Fibroblast of the aortic adventitia (primary cell): ENCODE results near the gene ADAM12. TPM values are rescaled to one million over a fixed set of nuclear protein-coding genes. Genes with fewer than 3 reads are reported as not detected.

Experiments
- DNase-seq: peaks from one replicate; pipeline ENCODE4 v3.0.0-alpha.2; 2010; ENCODE audit warnings: low read depth
- H3K4me3 ChIP-seq: 2 replicates; pipeline ENCODE4 v1.5.1; 2011; ENCODE audit warnings: low read depth, mild to moderate bottlenecking, control low read depth, low read length, moderate library complexity
- total RNA-seq: library from RNA; depleted of rRNA; stranded (reverse); fragments of >200 nt; gene quantifications from 2 replicates; pipeline ENCODE4 v1.2.3, GENCODE V29; 2012; ENCODE audit warnings: low replicate concordance
- TF ChIP-seq, protein P1 (sequence below): IDR thresholded peaks from 2 replicates; pipeline ENCODE4 v1.5.1; 2011; ENCODE audit warnings: mild to moderate bottlenecking, low read length, control low read depth, inconsistent platforms; ENCODE audit not compliant: insufficient read depth

The ADAM12 gene
- total RNA-seq, 1 donor = 82.7 TPM

DNA sequence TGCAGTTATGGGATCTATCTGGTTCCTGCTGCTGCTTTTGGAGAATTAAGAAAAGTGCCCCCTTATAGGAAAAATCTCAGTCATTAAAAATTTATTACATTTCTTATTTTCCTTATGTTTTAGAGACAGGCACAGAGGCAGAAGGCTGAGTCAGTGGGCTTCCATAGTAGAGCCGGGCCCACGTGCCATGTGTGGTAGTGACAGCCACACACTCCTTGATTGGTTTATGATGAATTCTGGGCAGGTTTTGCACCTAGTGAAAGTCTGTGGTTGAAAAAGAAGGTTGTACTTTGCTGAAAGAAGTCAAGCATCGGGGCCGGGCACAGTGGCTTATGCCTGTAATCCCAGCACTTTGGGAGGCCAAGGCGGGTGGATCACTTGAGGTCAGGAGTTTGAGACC lies 382.0 kb downstream of the ADAM12 start:
- TF ChIP-seq, protein P1, sequence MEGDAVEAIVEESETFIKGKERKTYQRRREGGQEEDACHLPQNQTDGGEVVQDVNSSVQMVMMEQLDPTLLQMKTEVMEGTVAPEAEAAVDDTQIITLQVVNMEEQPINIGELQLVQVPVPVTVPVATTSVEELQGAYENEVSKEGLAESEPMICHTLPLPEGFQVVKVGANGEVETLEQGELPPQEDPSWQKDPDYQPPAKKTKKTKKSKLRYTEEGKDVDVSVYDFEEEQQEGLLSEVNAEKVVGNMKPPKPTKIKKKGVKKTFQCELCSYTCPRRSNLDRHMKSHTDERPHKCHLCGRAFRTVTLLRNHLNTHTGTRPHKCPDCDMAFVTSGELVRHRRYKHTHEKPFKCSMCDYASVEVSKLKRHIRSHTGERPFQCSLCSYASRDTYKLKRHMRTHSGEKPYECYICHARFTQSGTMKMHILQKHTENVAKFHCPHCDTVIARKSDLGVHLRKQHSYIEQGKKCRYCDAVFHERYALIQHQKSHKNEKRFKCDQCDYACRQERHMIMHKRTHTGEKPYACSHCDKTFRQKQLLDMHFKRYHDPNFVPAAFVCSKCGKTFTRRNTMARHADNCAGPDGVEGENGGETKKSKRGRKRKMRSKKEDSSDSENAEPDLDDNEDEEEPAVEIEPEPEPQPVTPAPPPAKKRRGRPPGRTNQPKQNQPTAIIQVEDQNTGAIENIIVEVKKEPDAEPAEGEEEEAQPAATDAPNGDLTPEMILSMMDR = no peak
- no peak for DNase-seq
- no peak overlapping the region for H3K4me3 ChIP-seq

DNA sequence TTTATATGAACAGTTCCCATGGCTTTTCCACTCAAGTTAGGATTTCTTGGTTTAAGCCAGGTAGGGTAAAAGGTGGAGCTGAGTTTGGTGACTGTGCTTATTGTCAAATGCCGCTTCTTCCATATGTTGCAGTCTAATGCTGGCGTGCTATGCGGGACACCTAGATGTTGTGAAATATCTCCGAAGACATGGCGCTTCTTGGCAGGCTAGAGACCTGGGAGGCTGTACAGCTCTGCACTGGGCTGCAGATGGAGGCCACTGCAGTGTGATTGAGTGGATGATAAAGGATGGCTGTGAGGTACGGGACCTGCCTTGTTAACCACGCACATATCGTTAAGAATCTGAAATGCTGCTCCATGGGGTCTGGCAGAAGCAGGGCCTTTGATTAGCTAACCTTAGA lies 383.5 kb downstream of the ADAM12 start:
- no peak for DNase-seq
- TF ChIP-seq, protein P1 = no peak
- H3K4me3 ChIP-seq = no peak overlapping the region

DNA sequence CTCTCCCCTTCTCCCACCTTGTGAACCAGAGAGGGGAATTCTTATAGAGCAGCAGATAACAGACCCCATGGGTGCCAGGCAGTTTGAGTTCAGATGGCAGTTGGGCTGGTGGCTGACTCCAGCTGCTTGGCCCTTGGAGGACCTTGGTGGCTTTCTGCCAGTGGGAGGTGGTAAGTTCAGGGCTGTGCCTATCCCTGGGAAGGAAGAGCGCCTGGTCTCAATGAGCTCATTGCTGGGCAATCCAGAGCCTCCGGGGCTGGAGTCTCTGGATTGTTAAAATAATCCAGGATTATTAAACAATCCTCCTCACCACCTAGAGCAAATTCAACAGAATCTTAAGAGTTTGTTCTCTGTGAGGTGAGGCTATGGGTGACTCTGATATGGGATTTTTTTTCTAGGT lies 386.7 kb downstream of the ADAM12 start:
- H3K4me3 ChIP-seq = no peak overlapping the region
- DNase-seq = peak; percentile 22
- TF ChIP-seq, protein P1 = no peak

DNA sequence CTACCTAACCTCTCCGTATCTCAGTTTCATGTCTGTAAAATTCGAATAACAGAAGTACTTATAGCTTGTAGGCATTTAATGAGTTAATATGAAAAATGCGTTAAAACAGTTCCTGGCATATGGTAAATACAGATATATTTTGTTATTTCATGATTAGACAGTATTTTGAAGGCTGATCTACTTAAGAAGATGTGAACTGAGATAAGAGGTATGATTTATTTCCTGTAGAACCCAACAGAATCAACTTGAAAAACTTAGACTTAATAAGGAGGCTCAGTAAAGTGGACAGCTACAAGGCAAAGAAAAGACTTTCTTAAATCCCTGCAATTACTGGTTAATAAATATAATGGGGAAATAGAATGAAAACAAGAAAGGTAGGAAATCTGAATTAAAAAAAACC lies 388.6 kb downstream of the ADAM12 start:
- TF ChIP-seq, protein P1 = no peak
- no peak for DNase-seq
- no peak overlapping the region for H3K4me3 ChIP-seq

DNA sequence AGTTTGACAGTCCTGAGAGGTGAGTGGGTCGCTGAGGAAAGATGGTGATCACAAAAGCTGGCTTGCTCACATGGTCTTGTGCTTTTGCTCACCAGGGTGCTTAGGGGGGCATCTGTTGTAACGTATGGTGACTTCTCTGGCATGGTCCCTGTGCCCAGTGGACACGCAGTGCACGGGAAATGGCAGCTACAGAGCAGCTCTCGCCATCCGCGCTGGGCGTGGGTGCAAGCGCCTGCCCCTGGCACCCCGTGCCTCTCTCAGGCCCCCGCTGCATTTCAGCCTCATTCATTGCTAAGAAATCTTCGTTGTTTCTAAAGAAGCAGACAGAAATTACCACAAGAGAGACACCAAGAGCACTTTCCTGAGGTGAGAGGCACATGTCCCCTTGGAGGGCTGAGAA lies 390.7 kb downstream of the ADAM12 start:
- TF ChIP-seq, protein P1 = no peak
- DNase-seq = no peak
- H3K4me3 ChIP-seq = no peak overlapping the region

DNA sequence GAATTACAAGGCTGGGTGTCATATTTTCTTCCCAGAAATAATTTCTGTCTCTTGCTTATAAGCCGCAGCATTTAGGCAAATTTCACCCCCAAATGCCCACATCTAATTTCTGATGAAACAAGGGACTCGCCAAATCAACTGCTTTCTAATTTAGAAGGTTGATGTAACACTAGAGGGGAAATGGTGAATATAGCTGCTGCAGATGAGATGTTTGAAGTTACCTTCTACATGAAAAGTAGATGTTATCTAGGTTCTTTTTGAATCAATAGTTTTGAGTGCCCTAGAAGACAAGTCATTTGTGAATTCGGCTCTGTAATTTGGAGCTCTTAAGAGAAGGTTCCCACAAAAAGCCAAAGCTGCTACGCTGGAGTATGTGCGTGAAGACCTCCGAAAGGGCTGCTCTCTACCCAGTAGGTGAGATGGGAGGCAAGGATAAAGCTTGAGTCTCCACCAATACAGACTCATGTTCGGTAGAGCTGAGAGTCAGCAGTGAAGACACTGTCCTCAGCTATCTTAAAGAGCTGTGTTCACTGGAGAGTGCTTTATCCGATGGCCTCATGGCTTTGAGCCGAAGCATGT lies 392.5 kb downstream of the ADAM12 start:
- TF ChIP-seq, protein P1 = no peak
- H3K4me3 ChIP-seq = no peak overlapping the region
- no peak for DNase-seq

DNA sequence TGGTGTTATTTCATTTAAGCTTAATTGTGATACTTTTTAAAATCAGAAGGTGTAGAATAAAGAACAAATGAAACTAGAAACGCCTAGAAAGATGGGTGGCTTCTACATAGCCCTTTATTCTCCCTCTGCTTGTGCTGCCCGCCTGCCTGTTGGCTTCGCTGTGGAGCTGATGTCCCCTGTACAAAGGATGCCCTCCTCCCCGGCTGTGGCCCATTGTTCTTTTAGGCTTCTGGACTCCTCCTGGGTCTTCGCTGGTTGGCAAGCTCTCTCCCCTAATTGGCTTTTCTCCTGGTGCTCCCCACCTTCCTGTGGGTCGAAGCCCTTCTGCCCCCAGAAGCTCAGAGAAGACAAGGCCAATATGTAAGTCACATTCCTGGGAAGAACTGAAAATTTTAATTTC lies 393.7 kb downstream of the ADAM12 start:
- DNase-seq = no peak
- TF ChIP-seq, protein P1 = no peak
- H3K4me3 ChIP-seq = no peak overlapping the region
